Ishikawa (cell line): ENCODE results near the gene ARFGAP1.

Experiments used
- CEBPB ChIP-seq: IDR thresholded peaks from 2 replicates; pipeline ENCODE4 v1.6.1; 2012
- EGR1 ChIP-seq: IDR thresholded peaks from 2 replicates; pipeline ENCODE4 v1.6.1; 2012
- EP300 ChIP-seq: IDR thresholded peaks from 2 replicates; pipeline ENCODE4 v1.6.1; 2012; ENCODE audit warnings: borderline replicate concordance
- FOXM1 ChIP-seq: IDR thresholded peaks from 2 replicates; pipeline ENCODE4 v1.6.1; 2012; ENCODE audit warnings: low read depth, borderline replicate concordance
- MAX ChIP-seq: IDR thresholded peaks from 2 replicates; pipeline ENCODE4 v1.6.1; 2012
- RAD21 ChIP-seq: IDR thresholded peaks from 2 replicates; pipeline ENCODE4 v1.6.1; 2012; ENCODE audit warnings: low read depth
- TAF1 ChIP-seq: IDR thresholded peaks from 2 replicates; pipeline ENCODE4 v1.6.1; 2012; ENCODE audit warnings: low read depth, mild to moderate bottlenecking
- TEAD4 ChIP-seq: IDR thresholded peaks from 2 replicates; pipeline ENCODE4 v1.6.1; 2012
- YY1 ChIP-seq: IDR thresholded peaks from 2 replicates; pipeline ENCODE4 v1.6.1; 2012; ENCODE audit warnings: low read depth

DNA sequence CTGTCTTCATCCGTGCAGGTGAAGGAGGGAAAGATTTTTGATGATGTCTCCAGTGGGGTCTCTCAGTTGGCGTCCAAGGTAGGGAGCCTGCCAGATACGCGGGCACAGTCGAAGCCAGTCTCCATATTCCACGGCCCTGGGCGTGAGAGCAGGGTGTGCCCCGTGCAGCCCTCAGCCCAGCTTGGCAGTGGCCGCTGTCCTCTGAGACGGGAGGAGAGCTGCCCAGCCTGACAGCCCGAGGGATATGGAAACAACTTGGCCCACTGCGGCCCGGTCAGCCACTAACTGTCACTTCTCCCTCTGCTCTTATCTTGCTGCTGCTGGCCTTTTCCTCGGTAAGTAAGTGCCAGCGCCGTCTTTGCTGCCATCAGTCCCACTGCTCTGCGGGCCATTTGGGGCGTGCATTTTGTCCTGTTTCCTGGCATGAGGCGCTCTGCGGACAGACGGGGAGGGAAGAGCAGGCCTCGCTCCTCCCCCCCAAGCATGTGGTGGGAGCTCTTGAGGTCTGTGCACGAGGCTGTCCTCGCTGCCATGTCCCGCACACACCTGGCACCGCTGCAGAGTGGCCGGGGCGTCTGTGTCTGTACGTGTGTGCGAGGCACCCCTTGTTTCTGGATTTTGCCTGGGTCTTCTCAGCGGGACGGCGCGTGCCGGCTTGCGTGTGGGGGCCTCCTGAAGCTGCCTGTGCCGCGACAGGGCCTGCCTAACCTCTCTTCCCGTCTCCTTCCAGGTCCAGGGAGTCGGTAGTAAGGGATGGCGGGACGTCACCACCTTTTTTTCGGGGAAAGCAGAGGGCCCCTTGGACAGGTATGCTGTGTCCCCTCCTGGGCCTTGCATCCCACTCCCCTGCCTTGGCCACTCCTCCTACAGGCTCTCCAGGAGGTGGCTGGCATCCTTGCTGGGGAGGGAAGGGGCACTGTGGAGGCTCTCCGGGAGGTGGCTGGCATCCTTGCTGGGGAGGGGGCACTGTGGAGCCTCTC is 13.3 kb downstream of the ARFGAP1 start:
- TF ChIP-seq EGR1 (no peak), EP300 (no peak), CEBPB (no peak), YY1 (no peak), TEAD4 (no peak), MAX (no peak), FOXM1 (no peak), TAF1 (no peak), RAD21 (no peak)
